K562 (cell line): ENCODE measurements around the gene KLHL22. TPM values are rescaled to one million over a fixed set of nuclear protein-coding genes. Genes with fewer than 3 reads are reported as not detected.

Source experiments
- BACH1 ChIP-seq: fragments of 200-800 bp; sonication (Bioruptor generic); IDR thresholded peaks from 2 replicates; pipeline ENCODE4 v1.6.1; 2016; ENCODE audit warnings: missing genetic modification characterization, missing compliant biosample characterization
- FOXM1 ChIP-seq, 2 experiments: fragments of 450-650 bp in 1 of 2; sonication (generic) in 1 of 2; formaldehyde crosslinking in 1 of 2; IDR thresholded peaks; 2 replicates each; pipeline versions ENCODE4 v1.6.1 to v1.9.0; 2017 to 2022; ENCODE audit warnings: low read depth in 2 of 2, mild to moderate bottlenecking in 2 of 2, missing genetic modification reagents in 1 of 2, moderate library complexity in 1 of 2
- HBP1 ChIP-seq: fragments of 450-650 bp; formaldehyde crosslinking; IDR thresholded peaks from 2 replicates; pipeline ENCODE4 v1.4.0; 2022; ENCODE audit warnings: missing genetic modification characterization
- HNRNPL ChIP-seq: fragments of 200-400 bp; formaldehyde crosslinking; IDR thresholded peaks from 2 replicates; pipeline ENCODE4 v1.6.1; 2017; ENCODE audit warnings: low read depth, mild to moderate bottlenecking, low read length
- JUN ChIP-seq, 2 experiments: sonication (generic) in 1 of 2; formaldehyde crosslinking in 1 of 2; IDR thresholded peaks; 2 replicates each; pipeline versions ENCODE4 v1.6.1 to v1.8.0; 2012 to 2022; ENCODE audit warnings: borderline replicate concordance in 2 of 2, mild to moderate bottlenecking in 2 of 2, improper control_type of control experiment in 1 of 2, low read depth in 1 of 2, low read length in 1 of 2, missing genetic modification reagents in 1 of 2
- NCOA6 ChIP-seq: fragments of 450-650 bp; IDR thresholded peaks from 2 replicates; pipeline ENCODE4 v1.6.1; 2017; ENCODE audit warnings: mild to moderate bottlenecking
- RBBP5 ChIP-seq: fragments of 200-600 bp; sonication (generic); IDR thresholded peaks from 2 replicates; pipeline ENCODE4 v1.6.1; 2012; ENCODE audit warnings: borderline replicate concordance, mild to moderate bottlenecking, low read length, control low read depth, inconsistent platforms; ENCODE audit not compliant: insufficient read depth, poor library complexity, severe bottlenecking
- U2AF1 ChIP-seq: fragments of 200-400 bp; formaldehyde crosslinking; optimal IDR thresholded peaks from 2 replicates; pipeline ENCODE3; 2017; ENCODE audit warnings: mild to moderate bottlenecking, low read depth, low read length, moderate library complexity
- U2AF2 ChIP-seq: fragments of 200-400 bp; formaldehyde crosslinking; optimal IDR thresholded peaks from 2 replicates; pipeline ENCODE3; 2017; ENCODE audit warnings: low read depth, mild to moderate bottlenecking, low read length
- WHSC1 ChIP-seq: IDR thresholded peaks from one replicate; pipeline ENCODE4 v1.6.1; 2012; ENCODE audit warnings: low read length, control low read depth, inconsistent platforms
- ZBED1 ChIP-seq: IDR thresholded peaks from 2 replicates; pipeline ENCODE4 v1.6.1; 2014
- ZNF143 ChIP-seq: sonication (generic); formaldehyde crosslinking; IDR thresholded peaks from 2 replicates; pipeline ENCODE4 v1.9.0; 2022; ENCODE audit warnings: mild to moderate bottlenecking, missing genetic modification reagents
- ZNF232 ChIP-seq: sonication (generic); formaldehyde crosslinking; IDR thresholded peaks from 2 replicates; pipeline ENCODE4 v1.8.0; 2022; ENCODE audit warnings: mild to moderate bottlenecking, missing genetic modification reagents
- ZNF324 ChIP-seq: fragments of 250-450 bp; sonication (Bioruptor Pico); IDR thresholded peaks from 2 replicates; pipeline ENCODE4 v1.4.0; 2020; ENCODE audit warnings: mild to moderate bottlenecking
- ZNF696 ChIP-seq: fragments of 250-450 bp; sonication (Bioruptor Pico); conservative IDR thresholded peaks from 2 replicates; pipeline ENCODE4 v1.4.0; 2020; ENCODE audit warnings: mild to moderate bottlenecking, moderate library complexity
- ZNF79 ChIP-seq: fragments of 250-450 bp; sonication (Bioruptor Pico); IDR thresholded peaks from 2 replicates; pipeline ENCODE4 v1.4.0; 2020; ENCODE audit warnings: low read depth, mild to moderate bottlenecking, moderate library complexity
- ZZZ3 ChIP-seq: fragments of 450-650 bp; IDR thresholded peaks from 2 replicates; pipeline ENCODE4 v1.6.1; 2016; ENCODE audit warnings: antibody characterized with exemption, mild to moderate bottlenecking, moderate library complexity
- polyA plus RNA-seq, 8 experiments: library from polyadenylated mRNA; depleted of rRNA in 4 of 8; stranded (reverse) in 5 of 8; unstranded in 3 of 8; fragments of >200 nt; fragmentation: Nextera tagmentation in 2 of 8; fragmentation: Illumina TruSeq in 1 of 8; extraction: Ambion mirVana in 2 of 8; extraction: Trizol in 1 of 8; gene quantifications; 2 replicates each; pipeline versions ENCODE4 v1.2.1 to v1.2.3, GENCODE V29; 2011 to 2014; ENCODE audit warnings: inconsistent platforms in 1 of 8, missing spikeins in 1 of 8
- total RNA-seq, 7 experiments: library from RNA; depleted of rRNA in 6 of 7; stranded (reverse); fragments of >200 nt in 6 of 7; fragmentation: Illumina TruSeq in 2 of 7; extraction: Trizol in 2 of 7; gene quantifications; 2 replicates each; pipeline versions ENCODE4 v1.2.1 to v1.2.3, GENCODE V29; 2011 to 2021; ENCODE audit warnings: low replicate concordance in 1 of 7
- TF ChIP-seq, protein P1 (sequence below), 2 experiments: fragments of 450-650 bp; IDR thresholded peaks; 2 replicates each; pipeline ENCODE4 v1.6.1; 2016
- TF ChIP-seq, protein P2 (sequence below): sonication (generic); formaldehyde crosslinking; IDR thresholded peaks from 2 replicates; pipeline ENCODE4 v1.8.0; 2022; ENCODE audit warnings: missing genetic modification reagents, mild to moderate bottlenecking, borderline replicate concordance
- TF ChIP-seq, protein P3 (sequence below): sonication (generic); formaldehyde crosslinking; IDR thresholded peaks from 2 replicates; pipeline ENCODE4 v1.8.0; 2023; ENCODE audit warnings: mild to moderate bottlenecking, missing genetic modification reagents

KLHL22 gene
- total and polyA plus RNA-seq, 9 of the 15 experiments (the other 6 are each of a cell fraction or from before 2014, with no cell fraction given), result 1.3 to 25.6 (median 15.2) TPM

GRCh38 chr22:20438678-20439492, 56.7 kb downstream of the KLHL22 start (continued):
- TF ChIP-seq ZNF696 (no peak), RBBP5 (no peak), HNRNPL (peak; percentile 59; the same call in 1 of the 2 replicates), U2AF1 (no peak), NCOA6 (no peak), U2AF2 (no peak), ZBED1 (no peak), HBP1 (no peak), FOXM1 (IDR thresholded peaks at IDR 0.05; ENCODE audit: low read depth) (no peak), FOXM1 (CRISPR knock-in tag; IDR thresholded peaks at IDR 0.05; ENCODE audit: low read depth) (no peak), ZNF232 (CRISPR knock-in tag) (no peak), ZNF324 (CRISPR knock-in tag) (no peak), JUN (IDR thresholded peaks at IDR 0.05; ENCODE audit: borderline replicate concordance, low read depth, low read length) (no peak), JUN (CRISPR knock-in tag; IDR thresholded peaks at IDR 0.05; ENCODE audit: borderline replicate concordance) (0 out of 2 replicates have a peak, but pooled peaks have one; percentile 28), BACH1 (tag) (no peak), ZNF143 (CRISPR knock-in tag) (peak; percentile 53; the same call in 1 of the 2 replicates), ZZZ3 (no peak), ZNF79 (CRISPR knock-in tag) (no peak), WHSC1 (no peak)
- TF ChIP-seq, protein P1, sequence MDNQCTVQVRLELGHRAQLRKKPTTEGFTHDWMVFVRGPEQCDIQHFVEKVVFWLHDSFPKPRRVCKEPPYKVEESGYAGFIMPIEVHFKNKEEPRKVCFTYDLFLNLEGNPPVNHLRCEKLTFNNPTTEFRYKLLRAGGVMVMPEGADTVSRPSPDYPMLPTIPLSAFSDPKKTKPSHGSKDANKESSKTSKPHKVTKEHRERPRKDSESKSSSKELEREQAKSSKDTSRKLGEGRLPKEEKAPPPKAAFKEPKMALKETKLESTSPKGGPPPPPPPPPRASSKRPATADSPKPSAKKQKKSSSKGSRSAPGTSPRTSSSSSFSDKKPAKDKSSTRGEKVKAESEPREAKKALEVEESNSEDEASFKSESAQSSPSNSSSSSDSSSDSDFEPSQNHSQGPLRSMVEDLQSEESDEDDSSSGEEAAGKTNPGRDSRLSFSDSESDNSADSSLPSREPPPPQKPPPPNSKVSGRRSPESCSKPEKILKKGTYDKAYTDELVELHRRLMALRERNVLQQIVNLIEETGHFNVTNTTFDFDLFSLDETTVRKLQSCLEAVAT (IDR thresholded peaks at IDR 0.05), result no peak
- TF ChIP-seq, protein P2, sequence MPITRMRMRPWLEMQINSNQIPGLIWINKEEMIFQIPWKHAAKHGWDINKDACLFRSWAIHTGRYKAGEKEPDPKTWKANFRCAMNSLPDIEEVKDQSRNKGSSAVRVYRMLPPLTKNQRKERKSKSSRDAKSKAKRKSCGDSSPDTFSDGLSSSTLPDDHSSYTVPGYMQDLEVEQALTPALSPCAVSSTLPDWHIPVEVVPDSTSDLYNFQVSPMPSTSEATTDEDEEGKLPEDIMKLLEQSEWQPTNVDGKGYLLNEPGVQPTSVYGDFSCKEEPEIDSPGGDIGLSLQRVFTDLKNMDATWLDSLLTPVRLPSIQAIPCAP, result no peak
- TF ChIP-seq, protein P3, sequence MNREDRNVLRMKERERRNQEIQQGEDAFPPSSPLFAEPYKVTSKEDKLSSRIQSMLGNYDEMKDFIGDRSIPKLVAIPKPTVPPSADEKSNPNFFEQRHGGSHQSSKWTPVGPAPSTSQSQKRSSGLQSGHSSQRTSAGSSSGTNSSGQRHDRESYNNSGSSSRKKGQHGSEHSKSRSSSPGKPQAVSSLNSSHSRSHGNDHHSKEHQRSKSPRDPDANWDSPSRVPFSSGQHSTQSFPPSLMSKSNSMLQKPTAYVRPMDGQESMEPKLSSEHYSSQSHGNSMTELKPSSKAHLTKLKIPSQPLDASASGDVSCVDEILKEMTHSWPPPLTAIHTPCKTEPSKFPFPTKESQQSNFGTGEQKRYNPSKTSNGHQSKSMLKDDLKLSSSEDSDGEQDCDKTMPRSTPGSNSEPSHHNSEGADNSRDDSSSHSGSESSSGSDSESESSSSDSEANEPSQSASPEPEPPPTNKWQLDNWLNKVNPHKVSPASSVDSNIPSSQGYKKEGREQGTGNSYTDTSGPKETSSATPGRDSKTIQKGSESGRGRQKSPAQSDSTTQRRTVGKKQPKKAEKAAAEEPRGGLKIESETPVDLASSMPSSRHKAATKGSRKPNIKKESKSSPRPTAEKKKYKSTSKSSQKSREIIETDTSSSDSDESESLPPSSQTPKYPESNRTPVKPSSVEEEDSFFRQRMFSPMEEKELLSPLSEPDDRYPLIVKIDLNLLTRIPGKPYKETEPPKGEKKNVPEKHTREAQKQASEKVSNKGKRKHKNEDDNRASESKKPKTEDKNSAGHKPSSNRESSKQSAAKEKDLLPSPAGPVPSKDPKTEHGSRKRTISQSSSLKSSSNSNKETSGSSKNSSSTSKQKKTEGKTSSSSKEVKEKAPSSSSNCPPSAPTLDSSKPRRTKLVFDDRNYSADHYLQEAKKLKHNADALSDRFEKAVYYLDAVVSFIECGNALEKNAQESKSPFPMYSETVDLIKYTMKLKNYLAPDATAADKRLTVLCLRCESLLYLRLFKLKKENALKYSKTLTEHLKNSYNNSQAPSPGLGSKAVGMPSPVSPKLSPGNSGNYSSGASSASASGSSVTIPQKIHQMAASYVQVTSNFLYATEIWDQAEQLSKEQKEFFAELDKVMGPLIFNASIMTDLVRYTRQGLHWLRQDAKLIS, result no peak
